K562 (cell line): ENCODE measurements around the gene NEMP1. TPM values are rescaled to one million over a fixed set of nuclear protein-coding genes. Genes with fewer than 3 reads are reported as not detected.
"Not testable (repeated sequence)": the region's sequence is repeated elsewhere in the genome, so short reads cannot be mapped to it uniquely, and the experiment has no call there.

Source experiments
- ATAC-seq: fragments of 200-7000 bp; cut with Tn5 transposase; 3 replicates; pipeline ENCODE4 v1.9.1; 2020; ENCODE audit warnings: moderate library complexity
- BruUV-seq: library from RNA; stranded (reverse); fragments of 400-500 nt; replicated peaks from 2 replicates; lab custom pipeline; 2021; lab: Mats Ljungman, UMichigan
- CTCF ChIA-PET: fragments of 300-600 bp; formaldehyde crosslinking; extraction: SDS; loops from one replicate; lab custom pipeline; 2021; ENCODE audit warnings: low intra/inter-chr PET ratio; lab: Yijun Ruan, JAX
- POLR2A ChIA-PET: fragments of 300-600, 350-650 bp; sonication (Branson Sonifier 250); formaldehyde crosslinking; extraction: SDS; loops from one replicate; lab custom pipeline; 2021; ENCODE audit warnings: antibody characterized with exemption, inconsistent platforms; lab: Yijun Ruan, JAX
- DNase-seq, 4 experiments: peaks; one replicate each; pipeline versions ENCODE4 v3.0.0 to v3.0.0-alpha.2; 2011 to 2018; ENCODE audit warnings: low spot score in 3 of 4, mixed read lengths in 3 of 4; ENCODE audit errors: extremely low read depth in 1 of 4
- FAIRE-seq: peaks from 2 replicates; lab custom pipeline; 2011; peaks lifted over from hg19 to GRCh38; lab: Jason Lieb, UNC
- H2AFZ ChIP-seq: 2 replicates; pipeline ENCODE4 v1.6.0; 2011; ENCODE audit warnings: low read depth, low read length, control low read depth, inconsistent platforms
- H3K27ac ChIP-seq: fragments of 200-600 bp; 3 replicates; pipeline ENCODE4 v1.8.0; 2011; ENCODE audit warnings: low read depth, mild to moderate bottlenecking, control low read depth, inconsistent platforms, low read length, moderate library complexity, mixed read lengths; ENCODE audit errors: extremely low read depth
- H3K27me3 ChIP-seq, 2 experiments: fragments of 300-600 bp in 1 of 2; 2 replicates in 1 of 2; 3 replicates in 1 of 2; pipeline versions ENCODE4 v1.6.0 to v1.8.0; 2011; ENCODE audit warnings: inconsistent platforms in 2 of 2, low read length in 2 of 2, mild to moderate bottlenecking in 1 of 2, mixed read lengths in 1 of 2, moderate library complexity in 1 of 2; ENCODE audit not compliant: control insufficient read depth in 2 of 2, insufficient read depth in 2 of 2
- H3K36me3 ChIP-seq: fragments of 300-600 bp; 3 replicates; pipeline ENCODE4 v1.8.0; 2011; ENCODE audit warnings: mild to moderate bottlenecking, low read length, inconsistent platforms; ENCODE audit not compliant: control insufficient read depth, insufficient read depth
- H3K4me1 ChIP-seq, 2 experiments: fragments of 200-600 bp in 1 of 2; replicated peaks in 1 of 2; 2 replicates in 1 of 2; 3 replicates in 1 of 2; pipeline versions ENCODE4 v1.5.1 to v1.8.0; 2011; ENCODE audit warnings: inconsistent platforms in 2 of 2, low read length in 2 of 2, mild to moderate bottlenecking in 1 of 2, mixed read lengths in 1 of 2, moderate library complexity in 1 of 2; ENCODE audit not compliant: control insufficient read depth in 2 of 2, insufficient read depth in 2 of 2
- H3K4me2 ChIP-seq: 2 replicates; pipeline ENCODE4 v1.6.1; 2011; ENCODE audit warnings: low read length, control low read depth, inconsistent platforms, mixed read lengths; ENCODE audit not compliant: insufficient read depth
- H3K4me3 ChIP-seq: fragments of 200-600 bp; sonication (generic), shearing (Covaris generic); 2 replicates; pipeline ENCODE4 v1.5.1; 2016; ENCODE audit warnings: control low read depth, inconsistent platforms
- H3K79me2 ChIP-seq: fragments of 200-600 bp; 3 replicates; pipeline ENCODE4 v1.8.0; 2011; ENCODE audit warnings: low read length, inconsistent platforms; ENCODE audit not compliant: control insufficient read depth, insufficient read depth
- H3K9ac ChIP-seq, 2 experiments: 2 replicates each; pipeline versions ENCODE4 v1.6.0 to v1.6.1; 2011; ENCODE audit warnings: low read depth in 2 of 2, low read length in 2 of 2, control low read depth in 1 of 2, inconsistent platforms in 1 of 2, mild to moderate bottlenecking in 1 of 2, mixed read lengths in 1 of 2; ENCODE audit not compliant: insufficient read depth in 1 of 2
- H3K9me1 ChIP-seq: one replicate; pipeline ENCODE4 v1.6.0; 2011; ENCODE audit warnings: inconsistent platforms, mild to moderate bottlenecking, low read length, moderate library complexity; ENCODE audit not compliant: control insufficient read depth, insufficient read depth
- H3K9me3 ChIP-seq: replicated peaks from 2 replicates; pipeline ENCODE4 v1.5.1; 2011; ENCODE audit warnings: low read depth, low read length, inconsistent platforms; ENCODE audit not compliant: control insufficient read depth, insufficient read depth
- H4K20me1 ChIP-seq: replicated peaks from 2 replicates; pipeline ENCODE4 v1.6.1; 2011; ENCODE audit warnings: low read length, inconsistent platforms, mixed read lengths; ENCODE audit not compliant: control insufficient read depth, insufficient read depth
- C11orf30 ChIP-seq: fragments of 450-650 bp; IDR thresholded peaks from 2 replicates; pipeline ENCODE4 v1.6.1; 2016; ENCODE audit warnings: low read depth, mild to moderate bottlenecking
- MAFK ChIP-seq: IDR thresholded peaks from 2 replicates; pipeline ENCODE4 v1.6.1; 2011; ENCODE audit warnings: low read length, improper control_type of control experiment
- SMARCA4 ChIP-seq: fragments of 450-650 bp; IDR thresholded peaks from 2 replicates; pipeline ENCODE4 v1.6.1; 2016
- YBX1 ChIP-seq: fragments of 450-650 bp; IDR thresholded peaks from 2 replicates; pipeline ENCODE4 v1.7.1; 2016; ENCODE audit warnings: mild to moderate bottlenecking
- ZNF121 ChIP-seq: sonication (generic); formaldehyde crosslinking; conservative IDR thresholded peaks from 2 replicates; pipeline ENCODE4 v1.8.0; 2022; ENCODE audit warnings: missing genetic modification reagents
- ZNF766 ChIP-seq: fragments of 200-800 bp; sonication (Bioruptor generic); conservative IDR thresholded peaks from 2 replicates; pipeline ENCODE4 v1.6.1; 2016; ENCODE audit warnings: missing genetic modification characterization, missing compliant biosample characterization
- WGBS: fragments of 100-300 bp; shearing (Covaris generic); methylation state at CpG from one replicate; pipeline ENCODE4 v1.1.6; 2016; ENCODE audit warnings: low coverage, mixed read lengths; ENCODE audit not compliant: insufficient coverage; ENCODE audit errors: missing lambda C conversion rate; 5-methylcytosine and 5-hydroxymethylcytosine counted together
- in situ Hi-C: fragments of 300-500 bp; cut with MboI; formaldehyde crosslinking; loops from 4 replicates; pipeline ENCODE4 v1.15.0; 2018; ENCODE audit warnings: inconsistent platforms, mixed read lengths
- intact Hi-C: fragments of 100-400 bp; cut with micrococcal nuclease; formaldehyde crosslinking; loops from 2 replicates; pipeline ENCODE4 v1.14.2; 2022
- polyA plus RNA-seq, 8 experiments: library from polyadenylated mRNA; depleted of rRNA in 4 of 8; stranded (reverse) in 5 of 8; unstranded in 3 of 8; fragments of >200 nt; fragmentation: Nextera tagmentation in 2 of 8; fragmentation: Illumina TruSeq in 1 of 8; extraction: Ambion mirVana in 2 of 8; extraction: Trizol in 1 of 8; gene quantifications; 2 replicates each; pipeline versions ENCODE4 v1.2.1 to v1.2.3, GENCODE V29; 2011 to 2014; ENCODE audit warnings: inconsistent platforms in 1 of 8, missing spikeins in 1 of 8
- total RNA-seq, 7 experiments: library from RNA; depleted of rRNA in 6 of 7; stranded (reverse); fragments of >200 nt in 6 of 7; fragmentation: Illumina TruSeq in 2 of 7; extraction: Trizol in 2 of 7; gene quantifications; 2 replicates each; pipeline versions ENCODE4 v1.2.1 to v1.2.3, GENCODE V29; 2011 to 2021; ENCODE audit warnings: low replicate concordance in 1 of 7

NEMP1 gene
- total and polyA plus RNA-seq, 9 of the 15 experiments (the other 6 are each of a cell fraction or from before 2014, with no cell fraction given), result 9.5 to 82.2 (median 41.2) TPM

GRCh38 chr12:57018906-57019305, 59.7 kb downstream of the NEMP1 start:
- peak overlapping the region; percentile 64; the same call in 1 of the 2 replicates for H2AFZ ChIP-seq
- no peak overlapping the region for H3K4me2 ChIP-seq

GRCh38 chr12:57018353-57018752, 60.2 kb downstream of the NEMP1 start:
- ChIA-PET POLR2A (interaction anchor here (1.0 to 1.3 kb wide), 3 partner anchors 19 to 293 kb away, joined by 3 to 7 read pairs (median 6); partner anchors contain the start of gene NACA), CTCF (interaction anchor here (0.7 kb wide), 1 partner anchor 11 kb away, joined by 3 read pairs; no protein-coding TSS in a partner anchor)
- H3K27ac ChIP-seq, H3K9ac ChIP-seq, BruUV-seq, H3K4me1 ChIP-seq, intact Hi-C loops, FAIRE-seq, H3K4me3 ChIP-seq, H3K79me2 ChIP-seq, H3K36me3 ChIP-seq, DNase-seq, H3K9me1 ChIP-seq, H3K4me2 ChIP-seq, H4K20me1 ChIP-seq, ATAC-seq, H3K9me3 ChIP-seq: not testable (repeated sequence)
- peak overlapping the region; percentile 64; the same call in 1 of the 2 replicates for H2AFZ ChIP-seq
- peaks cover 2 to 11% of the 10 kb centered on the region in 2 experiments for H3K27me3 ChIP-seq
- in situ Hi-C loops, result loop anchor here (5.0 kb wide), 1 partner anchor 159 kb away; no protein-coding TSS in a partner anchor
- 54% methylated on average over 4 of the region's 5 CpGs for WGBS

More at GRCh38 chr12:57018906-57019305, 59.7 kb downstream of the NEMP1 start:
- Histone ChIP-seq H3K9me3 (no peaks in the 10 kb centered on the region), H3K9me1 (no peaks in the 10 kb centered on the region), H3K4me1 (peaks cover 6 to 9% of the 10 kb centered on the region in 2 experiments; a peak in 4 of 5 replicates), H3K4me3 (no peak overlapping the region), H3K79me2 (no peaks in the 10 kb centered on the region), H3K36me3 (no peaks in the 10 kb centered on the region), H3K27me3 (peaks cover 1 to 6% of the 10 kb centered on the region in 2 experiments; a peak in 4 of 5 replicates), H3K9ac (no peak overlapping the region), H4K20me1 (no peaks in the 10 kb centered on the region), H3K27ac (no peak overlapping the region)
- ChIA-PET POLR2A (interaction anchor here (0.6 to 1.7 kb wide), 5 partner anchors 13 to 294 kb away, joined by 3 to 7 read pairs (median 4); partner anchors contain the start of gene NACA), CTCF (interaction anchor here (0.7 kb wide), 1 partner anchor 12 kb away, joined by 3 read pairs; no protein-coding TSS in a partner anchor)
- FAIRE-seq (no peak), ATAC-seq (no peak), DNase-seq (no peak)
- intact Hi-C loops (no loop called here), in situ Hi-C loops (loop anchor here (5.0 kb wide), 1 partner anchor 158 kb away; no protein-coding TSS in a partner anchor)
- BruUV-seq, result no TSS peak
- WGBS, result 22% methylated on average over 1 of the region's 1 CpG
- TF ChIP-seq ZNF766, result no peak
- no peak for TF ChIP-seq ZNF121 (CRISPR knock-in tag)
- TF ChIP-seq MAFK, result no peak
- TF ChIP-seq C11orf30, result no peak
- no peak for TF ChIP-seq SMARCA4
- TF ChIP-seq YBX1, result no peak
